GM12801 (cell line): ENCODE data around the gene HTRA3.

Experiments used
- CTCF ChIP-seq: IDR thresholded peaks from one replicate; pipeline ENCODE4 v1.5.1; 2011; ENCODE audit warnings: control low read depth; ENCODE audit not compliant: insufficient read length; ENCODE audit errors: extremely low read depth

Gene HTRA3

GRCh38 chr4:8280876-8281440 lies 11.4 kb downstream of the HTRA3 start:
- no peak for TF ChIP-seq CTCF

- TF ChIP-seq CTCF: no peak
Observed at GRCh38 chr4:8281519-8282133, 12.1 kb downstream of the HTRA3 start.

- TF ChIP-seq CTCF: no peak
Observed at GRCh38 chr4:8282134-8282641, 12.6 kb downstream of the HTRA3 start.

GRCh38 chr4:8282742-8283141 lies 13.2 kb downstream of the HTRA3 start:
- TF ChIP-seq CTCF: no peak

- no peak for TF ChIP-seq CTCF
Observed at GRCh38 chr4:8283161-8283560, 13.6 kb downstream of the HTRA3 start.

- no peak for TF ChIP-seq CTCF
Observed at GRCh38 chr4:8283631-8284121, 14.1 kb downstream of the HTRA3 start.

GRCh38 chr4:8284391-8284790 lies 14.8 kb downstream of the HTRA3 start:
- TF ChIP-seq CTCF: no peak
